ENCODE results near the gene EMC7.
"Not testable (repeated sequence)": the region's sequence is repeated elsewhere in the genome, so short reads cannot be mapped to it uniquely, and the experiment has no call there.

Gene EMC7

GRCh38 chr15:34084086-34084485, 17.6 kb downstream of the EMC7 start:
- no peak for DNase-seq

GRCh38 chr15:34079904-34080303, 21.8 kb downstream of the EMC7 start:
- no peak for DNase-seq

- no peak for DNase-seq
Observed at GRCh38 chr15:34078900-34079299, 22.8 kb downstream of the EMC7 start.

- no peak for DNase-seq
Observed at GRCh38 chr15:34076785-34077184, 24.9 kb downstream of the EMC7 start.

- no peak for DNase-seq
Observed at GRCh38 chr15:34070003-34070402, 31.7 kb downstream of the EMC7 start.

GRCh38 chr15:34065941-34066340, 35.7 kb downstream of the EMC7 start:
- no peak for DNase-seq

- no peak for DNase-seq
Observed at GRCh38 chr15:34065261-34065660, 36.4 kb downstream of the EMC7 start.

GRCh38 chr15:34064438-34064837, 37.2 kb downstream of the EMC7 start:
- DNase-seq, result no peak

- no peak for DNase-seq
Observed at GRCh38 chr15:34059946-34060345, 41.7 kb downstream of the EMC7 start.

- DNase-seq, result no peak
Observed at GRCh38 chr15:34059476-34059875, 42.2 kb downstream of the EMC7 start.

GRCh38 chr15:34056911-34057310, 44.8 kb downstream of the EMC7 start:
- no peak for DNase-seq

GRCh38 chr15:34055868-34056595, 45.6 kb downstream of the EMC7 start:
- no peak for DNase-seq

- DNase-seq, result no peak
Observed at GRCh38 chr15:34054081-34054707, 47.5 kb downstream of the EMC7 start.

- not testable (repeated sequence) for DNase-seq
Observed at GRCh38 chr15:34050385-34050784, 51.3 kb downstream of the EMC7 start.

GRCh38 chr15:34049112-34049511, 52.5 kb downstream of the EMC7 start:
- no peak for DNase-seq

- no peak for DNase-seq
Observed at GRCh38 chr15:34047893-34048775, 53.5 kb downstream of the EMC7 start.

- no peak for DNase-seq
Observed at GRCh38 chr15:34046471-34047145, 55.1 kb downstream of the EMC7 start.

GRCh38 chr15:34043813-34044212, 57.8 kb downstream of the EMC7 start:
- DNase-seq, result no peak

- DNase-seq, result no peak
Observed at GRCh38 chr15:34043391-34043790, 58.3 kb downstream of the EMC7 start.

- no peak for DNase-seq
Observed at GRCh38 chr15:34039790-34040113, 61.9 kb downstream of the EMC7 start.

- DNase-seq, result peak; percentile 83
Observed at GRCh38 chr15:34038871-34039789, 62.5 kb downstream of the EMC7 start, which contains the start of gene AVEN. TSS of gene AVEN (minus strand) at chr15:34039204. CDS start at chr15:34039046, 158 bp downstream.
